HepG2 (cell line): ENCODE results near the gene RTEL1. TPM values are rescaled to one million over a fixed set of nuclear protein-coding genes. Genes with fewer than 3 reads are reported as not detected.

Source experiments
- AKAP8 ChIP-seq: sonication (generic); formaldehyde crosslinking; IDR thresholded peaks from 2 replicates; pipeline ENCODE4 v1.5.1; 2020; ENCODE audit warnings: mild to moderate bottlenecking, missing genetic modification reagents
- ATF2 ChIP-seq: sonication (generic); formaldehyde crosslinking; IDR thresholded peaks from 2 replicates; pipeline ENCODE4 v1.4.0; 2020; ENCODE audit warnings: missing genetic modification reagents
- BRF2 ChIP-seq: sonication (generic); formaldehyde crosslinking; IDR thresholded peaks from 2 replicates; pipeline ENCODE4 v1.8.1; 2022; ENCODE audit warnings: mild to moderate bottlenecking, missing genetic modification reagents
- CBX2 ChIP-seq, 2 experiments: fragments of 200-600 bp in 1 of 2; sonication (generic); formaldehyde crosslinking in 1 of 2; IDR thresholded peaks; 2 replicates each; pipeline versions ENCODE4 v1.7.0 to v1.8.1; 2018 to 2022; ENCODE audit warnings: low read depth in 2 of 2, low read length in 1 of 2, mild to moderate bottlenecking in 1 of 2, missing genetic modification reagents in 1 of 2
- DBP ChIP-seq: sonication (generic); formaldehyde crosslinking; IDR thresholded peaks from 2 replicates; pipeline ENCODE4 v1.4.0; 2020; ENCODE audit warnings: missing genetic modification reagents; ENCODE audit errors: not compliant biosample characterization
- GMEB1 ChIP-seq: sonication (generic); formaldehyde crosslinking; IDR thresholded peaks from 2 replicates; pipeline ENCODE4 v1.5.1; 2020; ENCODE audit warnings: missing genetic modification reagents, mild to moderate bottlenecking, borderline replicate concordance
- HOXD1 ChIP-seq: sonication (generic); formaldehyde crosslinking; IDR thresholded peaks from 2 replicates; pipeline ENCODE4 v1.5.0; 2020; ENCODE audit warnings: missing genetic modification reagents
- JUND ChIP-seq: sonication (generic); formaldehyde crosslinking; IDR thresholded peaks from 2 replicates; pipeline ENCODE4 v1.8.0; 2022; ENCODE audit warnings: mild to moderate bottlenecking, missing genetic modification reagents
- MED13 ChIP-seq: sonication (generic); formaldehyde crosslinking; IDR thresholded peaks from 2 replicates; pipeline ENCODE4 v1.5.0; 2020; ENCODE audit warnings: missing genetic modification reagents
- MIER2 ChIP-seq: IDR thresholded peaks from 2 replicates; pipeline ENCODE4 v1.6.1; 2016; ENCODE audit warnings: missing biosample characterization, missing genetic modification reagents
- NFE2 ChIP-seq: sonication (generic); formaldehyde crosslinking; IDR thresholded peaks from 2 replicates; pipeline ENCODE4 v1.4.0; 2020; ENCODE audit warnings: missing genetic modification reagents
- PCBP1 ChIP-seq: fragments of 200-400 bp; formaldehyde crosslinking; IDR thresholded peaks from 2 replicates; pipeline ENCODE4 v1.6.1; 2017; ENCODE audit warnings: mild to moderate bottlenecking, low read depth, low read length, borderline replicate concordance
- POLR2A ChIP-seq, 2 experiments: IDR thresholded peaks; 2 replicates each; pipeline ENCODE4 v1.6.1; 2011; ENCODE audit warnings: low read depth in 2 of 2, low read length in 2 of 2, mild to moderate bottlenecking in 1 of 2, moderate library complexity in 1 of 2; ENCODE audit not compliant: insufficient read depth in 1 of 2
- REL ChIP-seq: sonication (generic); formaldehyde crosslinking; conservative IDR thresholded peaks from 2 replicates; pipeline ENCODE4 v1.8.0; 2022; ENCODE audit warnings: mild to moderate bottlenecking, missing genetic modification reagents, moderate library complexity
- TBX2 ChIP-seq: sonication (generic); formaldehyde crosslinking; IDR thresholded peaks from 2 replicates; pipeline ENCODE4 v1.5.0; 2020; ENCODE audit warnings: missing genetic modification reagents, mild to moderate bottlenecking, borderline replicate concordance
- TGIF2 ChIP-seq: IDR thresholded peaks from 2 replicates; pipeline ENCODE4 v1.6.1; 2016; ENCODE audit warnings: control low read depth, missing compliant biosample characterization
- ZBTB49 ChIP-seq: sonication (generic); formaldehyde crosslinking; IDR thresholded peaks from 2 replicates; pipeline ENCODE4 v1.4.0; 2020; ENCODE audit warnings: missing genetic modification reagents, borderline replicate concordance
- ZNF414 ChIP-seq: sonication (generic); formaldehyde crosslinking; IDR thresholded peaks from 2 replicates; pipeline ENCODE4 v1.5.0; 2020; ENCODE audit warnings: missing genetic modification reagents
- ZNF558 ChIP-seq: sonication (generic); formaldehyde crosslinking; IDR thresholded peaks from 2 replicates; pipeline ENCODE4 v1.9.0; 2022; ENCODE audit warnings: mild to moderate bottlenecking, missing genetic modification reagents, borderline replicate concordance
- polyA plus RNA-seq, 8 experiments: library from polyadenylated mRNA; depleted of rRNA in 3 of 8; stranded (reverse) in 7 of 8; unstranded in 1 of 8; fragments of >200 nt; fragmentation: Illumina TruSeq in 4 of 8; extraction: Trizol in 4 of 8; gene quantifications; 2 replicates each; pipeline versions ENCODE4 v1.2.1 to v1.2.3, GENCODE V29; 2011 to 2016; ENCODE audit warnings: low read depth in 4 of 8, missing spikeins in 1 of 8, mixed read lengths in 1 of 8; ENCODE audit not compliant: insufficient read depth in 1 of 8
- total RNA-seq, 5 experiments: library from RNA; depleted of rRNA; stranded (reverse); fragments of >200 nt; fragmentation: Illumina TruSeq; extraction: Trizol; gene quantifications; 2 replicates each; pipeline ENCODE4 v1.2.3, GENCODE V29; 2016; ENCODE audit warnings: low read depth in 1 of 5
- TF ChIP-seq, protein P1 (sequence below): sonication (generic); formaldehyde crosslinking; IDR thresholded peaks from 2 replicates; pipeline ENCODE4 v1.8.0; 2022; ENCODE audit warnings: missing genetic modification reagents, mild to moderate bottlenecking, borderline replicate concordance

Gene RTEL1
- total and polyA plus RNA-seq, 2 of the 13 experiments (the other 11 are each of a cell fraction or from before 2014, with no cell fraction given) = 21.8 to 36.4 TPM

DNA sequence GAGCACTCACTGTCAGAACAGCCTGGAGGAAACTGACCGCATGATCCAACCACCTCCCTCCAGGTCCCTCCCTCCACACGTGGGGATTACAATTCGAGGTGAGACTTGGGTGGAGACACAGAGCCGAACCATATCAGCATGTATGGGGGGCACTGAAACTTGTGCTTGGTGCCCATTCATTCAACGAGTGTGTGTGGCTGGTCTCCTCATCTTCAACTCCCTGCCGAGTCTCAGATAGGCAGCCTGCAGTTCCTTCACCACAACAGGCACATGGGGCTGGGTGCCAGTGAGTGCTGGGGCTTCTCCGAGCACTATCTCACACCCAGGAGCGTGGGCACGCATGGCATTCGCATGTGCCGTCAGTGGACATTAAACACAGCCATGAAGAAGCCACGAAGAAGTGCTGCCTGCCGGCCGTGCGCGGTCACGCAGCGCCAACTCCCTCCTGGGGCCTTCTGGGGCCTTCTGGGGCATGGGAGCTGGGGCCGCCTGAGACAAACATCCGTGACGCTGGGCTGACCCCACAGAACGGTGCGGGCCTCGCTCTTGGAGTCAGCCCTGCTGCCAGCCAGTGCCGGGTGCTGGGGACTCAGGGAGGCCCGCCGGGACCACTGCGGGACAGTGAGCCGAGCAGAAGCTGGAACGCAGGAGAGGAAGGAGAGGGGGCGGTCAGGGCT, 714 bp upstream of the RTEL1 start (continued):
- TF ChIP-seq GMEB1 (CRISPR knock-in tag) = no peak
- TF ChIP-seq MED13 = no peak
- TF ChIP-seq, protein P1, sequence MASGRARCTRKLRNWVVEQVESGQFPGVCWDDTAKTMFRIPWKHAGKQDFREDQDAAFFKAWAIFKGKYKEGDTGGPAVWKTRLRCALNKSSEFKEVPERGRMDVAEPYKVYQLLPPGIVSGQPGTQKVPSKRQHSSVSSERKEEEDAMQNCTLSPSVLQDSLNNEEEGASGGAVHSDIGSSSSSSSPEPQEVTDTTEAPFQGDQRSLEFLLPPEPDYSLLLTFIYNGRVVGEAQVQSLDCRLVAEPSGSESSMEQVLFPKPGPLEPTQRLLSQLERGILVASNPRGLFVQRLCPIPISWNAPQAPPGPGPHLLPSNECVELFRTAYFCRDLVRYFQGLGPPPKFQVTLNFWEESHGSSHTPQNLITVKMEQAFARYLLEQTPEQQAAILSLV (CRISPR knock-in tag) = peak; percentile 9; the same call in 1 of the 2 replicates
- TF ChIP-seq TBX2 (CRISPR knock-in tag) = no peak
- no peak for TF ChIP-seq MIER2 (CRISPR knock-in tag)
- TF ChIP-seq ZBTB49 = no peak
- no peak for TF ChIP-seq BRF2 (CRISPR knock-in tag)
- no peak for TF ChIP-seq CBX2 (IDR thresholded peaks at IDR 0.05; ENCODE audit: low read depth, low read length)
- TF ChIP-seq CBX2 (CRISPR knock-in tag; IDR thresholded peaks at IDR 0.05; ENCODE audit: low read depth) = no peak
- 0 out of 2 replicates have a peak, but pooled peaks have one; percentile 3 for TF ChIP-seq PCBP1
- TF ChIP-seq POLR2A (IDR thresholded peaks at IDR 0.05; ENCODE audit: insufficient read depth in 1 of 2, low read depth in 2 of 2, low read length in 2 of 2) = no peak; a peak in 1 of 4 replicates
- TF ChIP-seq ATF2 (CRISPR knock-in tag) = no peak
- no peak for TF ChIP-seq ZNF414 (CRISPR knock-in tag)
- no peak; the same call in 1 of the 2 replicates for TF ChIP-seq JUND (CRISPR knock-in tag)
- TF ChIP-seq REL (CRISPR knock-in tag) = no peak
- no peak for TF ChIP-seq ZNF558
- TF ChIP-seq HOXD1 (CRISPR knock-in tag) = no peak
- no peak for TF ChIP-seq AKAP8 (CRISPR knock-in tag)
- TF ChIP-seq DBP (CRISPR knock-in tag) = no peak
- no peak for TF ChIP-seq NFE2
- TF ChIP-seq TGIF2 (CRISPR knock-in tag) = no peak
